Epithelial cell of esophagus (primary cell): Measurements from ENCODE around the gene TOX4.

Source experiments
- DNase-seq: peaks from one replicate; pipeline ENCODE4 v3.0.0; 2010; ENCODE audit warnings: low read depth
- H3K4me3 ChIP-seq: 2 replicates; pipeline ENCODE4 v1.5.1; 2011; ENCODE audit warnings: mild to moderate bottlenecking, low read length, control low read depth
- TF ChIP-seq, protein P1 (sequence below): IDR thresholded peaks from 2 replicates; pipeline ENCODE4 v1.5.1; 2011; ENCODE audit warnings: low read depth, mild to moderate bottlenecking, low read length, control low read depth, inconsistent platforms; ENCODE audit not compliant: insufficient read depth; ENCODE audit errors: missing control alignments

TOX4 gene

DNA sequence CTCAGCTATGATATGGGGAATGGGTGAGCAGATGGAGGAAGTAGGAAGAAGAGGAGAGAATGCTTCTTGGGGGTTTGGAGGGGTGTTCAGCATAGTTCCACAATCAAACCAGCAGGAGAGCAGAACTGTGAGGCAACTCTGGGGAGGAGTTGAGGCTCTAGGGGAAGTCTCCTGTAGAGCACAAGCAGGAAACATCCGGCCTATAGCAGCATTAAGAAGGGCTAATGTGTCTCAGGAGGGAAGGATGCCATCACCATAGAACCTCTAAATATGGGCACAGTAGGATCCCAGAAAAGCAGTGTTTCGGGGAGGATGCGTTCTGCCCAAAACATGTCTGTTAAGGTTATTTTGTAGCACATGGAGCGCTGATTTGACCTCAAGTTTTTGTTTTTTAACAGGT is 57.6 kb downstream of the TOX4 start:
- TF ChIP-seq, protein P1, sequence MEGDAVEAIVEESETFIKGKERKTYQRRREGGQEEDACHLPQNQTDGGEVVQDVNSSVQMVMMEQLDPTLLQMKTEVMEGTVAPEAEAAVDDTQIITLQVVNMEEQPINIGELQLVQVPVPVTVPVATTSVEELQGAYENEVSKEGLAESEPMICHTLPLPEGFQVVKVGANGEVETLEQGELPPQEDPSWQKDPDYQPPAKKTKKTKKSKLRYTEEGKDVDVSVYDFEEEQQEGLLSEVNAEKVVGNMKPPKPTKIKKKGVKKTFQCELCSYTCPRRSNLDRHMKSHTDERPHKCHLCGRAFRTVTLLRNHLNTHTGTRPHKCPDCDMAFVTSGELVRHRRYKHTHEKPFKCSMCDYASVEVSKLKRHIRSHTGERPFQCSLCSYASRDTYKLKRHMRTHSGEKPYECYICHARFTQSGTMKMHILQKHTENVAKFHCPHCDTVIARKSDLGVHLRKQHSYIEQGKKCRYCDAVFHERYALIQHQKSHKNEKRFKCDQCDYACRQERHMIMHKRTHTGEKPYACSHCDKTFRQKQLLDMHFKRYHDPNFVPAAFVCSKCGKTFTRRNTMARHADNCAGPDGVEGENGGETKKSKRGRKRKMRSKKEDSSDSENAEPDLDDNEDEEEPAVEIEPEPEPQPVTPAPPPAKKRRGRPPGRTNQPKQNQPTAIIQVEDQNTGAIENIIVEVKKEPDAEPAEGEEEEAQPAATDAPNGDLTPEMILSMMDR: no peak
- no peak overlapping the region for H3K4me3 ChIP-seq
- no peak for DNase-seq

DNA sequence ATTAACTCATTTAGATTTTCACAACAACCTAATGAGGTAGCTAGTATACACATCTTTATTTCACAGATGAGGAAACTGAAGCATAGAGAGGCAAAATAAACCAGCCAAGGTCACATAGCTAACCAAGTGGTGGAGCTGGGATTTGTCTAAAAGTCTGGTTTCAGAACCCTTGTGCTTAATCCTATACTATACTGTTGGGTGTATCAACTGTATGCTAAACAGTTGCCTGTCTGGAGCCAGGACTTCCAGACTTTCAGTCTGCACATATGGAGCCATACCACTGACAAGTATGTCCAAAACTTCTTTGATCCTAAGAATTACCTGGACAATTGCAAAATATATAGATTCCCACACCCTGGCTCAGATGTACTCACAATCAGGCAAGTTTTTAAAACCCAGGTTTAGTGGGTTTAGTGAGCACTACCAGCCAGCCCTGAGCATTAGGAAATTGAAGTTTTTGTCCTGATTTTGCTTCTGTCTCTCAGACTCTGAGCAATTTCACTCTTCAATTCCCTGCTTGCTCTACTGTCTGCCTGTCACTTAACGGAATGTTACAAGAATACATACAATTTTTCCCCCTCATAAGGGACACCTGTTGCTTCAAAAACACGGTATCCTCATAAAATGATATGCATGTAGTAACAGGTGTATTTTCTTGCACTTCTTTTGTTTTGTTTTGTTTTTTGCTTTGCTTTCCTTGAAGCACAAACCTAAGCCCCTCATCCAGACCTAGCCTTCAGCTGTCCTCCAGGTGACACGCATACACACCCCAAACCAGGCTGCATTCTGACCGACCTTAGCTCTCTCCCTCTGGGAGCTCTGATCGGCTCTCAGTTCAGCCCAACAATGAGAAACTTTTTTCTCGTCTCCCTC is 58.8 kb downstream of the TOX4 start:
- no peak overlapping the region for H3K4me3 ChIP-seq
- TF ChIP-seq, protein P1: no peak
- no peak for DNase-seq

DNA sequence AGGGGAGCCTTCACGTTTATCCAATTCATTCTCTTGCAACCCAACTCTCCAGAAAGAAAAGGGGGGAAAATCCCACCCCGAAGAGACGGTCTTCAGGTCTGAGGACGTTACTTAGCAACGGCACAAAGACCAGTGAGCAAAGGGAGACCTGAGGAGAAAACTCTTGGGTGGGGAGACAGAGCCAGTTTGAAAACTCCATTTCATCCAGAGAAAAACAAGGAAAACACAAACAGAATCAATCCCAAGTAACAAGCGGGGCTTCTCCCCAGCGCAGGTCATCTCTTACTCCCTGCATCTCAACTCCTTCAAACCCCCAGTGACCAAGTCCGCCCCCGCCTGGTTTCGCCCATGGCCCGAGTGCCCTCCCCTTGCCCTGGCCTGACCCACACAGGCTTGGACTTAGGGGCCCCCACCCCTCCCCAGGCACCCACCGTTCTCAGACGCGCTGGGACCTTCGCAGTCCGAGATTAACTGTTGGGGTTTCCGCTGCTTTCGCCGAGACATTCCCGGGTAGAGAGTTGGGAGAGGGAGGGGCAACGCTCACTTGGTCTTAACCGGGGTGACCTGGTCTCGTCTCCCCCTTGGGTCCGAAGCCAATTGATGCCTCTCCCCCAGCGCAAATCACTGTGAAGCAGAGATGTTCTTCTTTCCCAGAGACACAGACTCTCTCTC is 59.6 kb downstream of the TOX4 start:
- no peak for DNase-seq
- peak overlapping the region; percentile 5 for H3K4me3 ChIP-seq
- TF ChIP-seq, protein P1: no peak

DNA sequence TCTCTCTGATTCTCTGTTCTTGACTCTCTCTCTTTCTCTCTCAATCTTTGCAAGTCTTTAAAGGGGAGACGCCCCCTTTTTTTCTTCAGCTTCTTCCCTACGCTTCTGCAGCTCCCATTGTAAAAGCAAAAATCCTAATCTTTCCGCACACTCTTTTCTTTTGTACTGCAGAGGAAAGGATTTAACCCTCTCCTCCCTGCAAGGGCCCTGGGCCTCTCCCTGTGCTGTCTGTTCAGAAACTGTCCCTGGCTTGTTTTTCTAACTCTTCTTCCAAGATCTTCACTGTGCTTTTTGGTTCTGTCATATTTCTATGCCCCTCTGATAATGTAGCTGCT is 60.1 kb downstream of the TOX4 start:
- TF ChIP-seq, protein P1: no peak
- no peak for DNase-seq
- no peak overlapping the region for H3K4me3 ChIP-seq

DNA sequence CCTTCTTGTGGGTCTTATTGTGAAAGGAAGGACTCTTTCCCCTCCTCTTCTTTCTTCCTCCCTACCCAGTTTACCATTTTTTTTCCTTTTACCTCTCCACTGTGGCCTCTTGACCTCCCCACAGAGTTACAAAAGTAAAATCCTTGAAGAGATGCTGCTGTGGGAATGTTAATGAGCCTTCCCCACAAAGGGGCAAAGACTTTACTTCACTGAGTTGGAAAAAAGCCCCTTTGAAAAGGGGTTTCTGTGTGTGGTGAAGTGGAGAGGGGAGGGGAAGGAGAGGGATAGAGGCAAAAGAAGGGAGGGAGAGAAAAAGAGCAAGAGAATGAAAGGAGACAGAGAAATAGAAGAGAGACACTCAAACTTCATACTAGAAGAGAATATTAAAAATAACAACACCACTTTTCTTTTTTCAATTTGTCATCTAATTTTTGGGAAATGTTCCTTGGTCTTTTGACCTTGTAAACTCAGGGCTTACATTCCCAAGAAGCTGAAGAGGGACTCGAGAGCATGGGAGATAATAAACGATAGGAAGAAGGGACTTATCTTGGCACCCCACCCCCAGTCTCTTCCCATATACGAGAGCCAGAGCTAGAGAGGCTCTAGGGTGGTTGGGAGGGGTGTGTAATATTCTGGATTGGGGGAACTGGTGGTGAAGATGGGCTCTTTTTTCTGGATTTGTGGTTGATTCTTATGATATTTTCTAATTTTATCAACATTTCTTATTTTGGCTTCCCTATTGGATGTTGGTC is 62.4 kb downstream of the TOX4 start:
- DNase-seq: no peak
- H3K4me3 ChIP-seq: no peak overlapping the region
- TF ChIP-seq, protein P1: no peak

DNA sequence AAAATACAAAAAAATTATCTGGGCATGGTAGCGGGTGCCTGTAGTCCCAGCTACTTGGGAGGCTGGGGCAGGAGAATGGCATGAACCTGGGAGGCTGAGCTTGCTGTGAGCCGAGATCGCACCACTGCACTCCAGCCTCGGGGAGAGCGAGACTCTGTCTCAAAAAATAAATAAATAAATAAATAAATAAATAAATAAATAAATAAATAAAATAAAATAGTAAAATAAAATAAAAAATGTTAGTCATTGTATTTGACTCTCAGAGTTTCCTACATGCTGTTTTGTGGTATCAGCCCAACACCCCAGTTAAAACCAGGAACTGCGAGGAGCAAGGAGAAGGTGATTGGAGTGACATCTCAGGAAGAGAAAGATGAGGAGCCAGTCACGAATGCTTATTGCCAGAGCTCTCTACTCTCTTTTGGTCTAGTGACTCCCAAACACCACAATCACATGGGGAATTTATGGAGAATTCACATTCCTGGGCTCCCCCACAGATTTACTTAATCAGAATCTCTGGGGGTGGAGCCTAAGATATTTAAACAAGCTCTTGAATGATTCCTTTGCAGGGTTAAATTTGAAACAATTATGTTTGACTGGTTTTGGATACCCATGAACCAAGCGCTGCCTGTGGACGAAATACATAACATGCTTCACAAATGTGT is 64.5 kb downstream of the TOX4 start:
- no peak overlapping the region for H3K4me3 ChIP-seq
- DNase-seq: no peak
- TF ChIP-seq, protein P1: no peak
